ENCODE results near the gene PPP2R2D. TPM values are rescaled to one million over a fixed set of nuclear protein-coding genes. Genes with fewer than 3 reads are reported as not detected.

Gene PPP2R2D
- total RNA-seq, 1 experiment from 2014 or later: 33.2 TPM

GRCh38 chr10:131944976-131945695, 44.3 kb downstream of the PPP2R2D start:
- no peak for ATAC-seq
- Mint-ChIP-seq H3K36me3 (peaks cover 76% of the 10 kb centered on the region), H3K4me1 (no peaks in the 10 kb centered on the region), H3K4me3 (no peak overlapping the region), H3K9me3 (no peaks in the 10 kb centered on the region), H3K27me3 (ENCODE audit: low read depth) (no peaks in the 10 kb centered on the region), H3K27ac (no peak overlapping the region)
- ChIA-PET POLR2A (no interaction called here), CTCF (interaction anchor here (2.1 to 3.1 kb wide), 3 partner anchors 45 to 78 kb away, joined by 7 to 23 read pairs (median 16); partner anchors contain the start of gene PPP2R2D)
- DNase-seq (ENCODE audit: low spot score): no peak
- no peak for TF ChIP-seq PREB (CRISPR knock-in tag; IDR thresholded peaks at IDR 0.05; ENCODE audit: borderline replicate concordance)
- TF ChIP-seq SP1 (CRISPR knock-in tag; conservative IDR thresholded peaks at IDR 0.05): no peak
- TF ChIP-seq E2F4 (CRISPR knock-in tag; IDR thresholded peaks at IDR 0.05; ENCODE audit: borderline replicate concordance, low read depth): no peak
- TF ChIP-seq NFE2L1 (CRISPR knock-in tag; IDR thresholded peaks at IDR 0.05): no peak
- TF ChIP-seq ZNF263 (CRISPR knock-in tag; IDR thresholded peaks at IDR 0.05; ENCODE audit: low read depth): no peak
- TF ChIP-seq, protein P1, sequence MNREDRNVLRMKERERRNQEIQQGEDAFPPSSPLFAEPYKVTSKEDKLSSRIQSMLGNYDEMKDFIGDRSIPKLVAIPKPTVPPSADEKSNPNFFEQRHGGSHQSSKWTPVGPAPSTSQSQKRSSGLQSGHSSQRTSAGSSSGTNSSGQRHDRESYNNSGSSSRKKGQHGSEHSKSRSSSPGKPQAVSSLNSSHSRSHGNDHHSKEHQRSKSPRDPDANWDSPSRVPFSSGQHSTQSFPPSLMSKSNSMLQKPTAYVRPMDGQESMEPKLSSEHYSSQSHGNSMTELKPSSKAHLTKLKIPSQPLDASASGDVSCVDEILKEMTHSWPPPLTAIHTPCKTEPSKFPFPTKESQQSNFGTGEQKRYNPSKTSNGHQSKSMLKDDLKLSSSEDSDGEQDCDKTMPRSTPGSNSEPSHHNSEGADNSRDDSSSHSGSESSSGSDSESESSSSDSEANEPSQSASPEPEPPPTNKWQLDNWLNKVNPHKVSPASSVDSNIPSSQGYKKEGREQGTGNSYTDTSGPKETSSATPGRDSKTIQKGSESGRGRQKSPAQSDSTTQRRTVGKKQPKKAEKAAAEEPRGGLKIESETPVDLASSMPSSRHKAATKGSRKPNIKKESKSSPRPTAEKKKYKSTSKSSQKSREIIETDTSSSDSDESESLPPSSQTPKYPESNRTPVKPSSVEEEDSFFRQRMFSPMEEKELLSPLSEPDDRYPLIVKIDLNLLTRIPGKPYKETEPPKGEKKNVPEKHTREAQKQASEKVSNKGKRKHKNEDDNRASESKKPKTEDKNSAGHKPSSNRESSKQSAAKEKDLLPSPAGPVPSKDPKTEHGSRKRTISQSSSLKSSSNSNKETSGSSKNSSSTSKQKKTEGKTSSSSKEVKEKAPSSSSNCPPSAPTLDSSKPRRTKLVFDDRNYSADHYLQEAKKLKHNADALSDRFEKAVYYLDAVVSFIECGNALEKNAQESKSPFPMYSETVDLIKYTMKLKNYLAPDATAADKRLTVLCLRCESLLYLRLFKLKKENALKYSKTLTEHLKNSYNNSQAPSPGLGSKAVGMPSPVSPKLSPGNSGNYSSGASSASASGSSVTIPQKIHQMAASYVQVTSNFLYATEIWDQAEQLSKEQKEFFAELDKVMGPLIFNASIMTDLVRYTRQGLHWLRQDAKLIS (CRISPR knock-in tag; IDR thresholded peaks at IDR 0.05; ENCODE audit: borderline replicate concordance): no peak
- no peak for TF ChIP-seq ZNF121 (CRISPR knock-in tag; IDR thresholded peaks at IDR 0.05)
- no peak for TF ChIP-seq MXD4 (CRISPR knock-in tag; IDR thresholded peaks at IDR 0.05; ENCODE audit: borderline replicate concordance)
- no peak for TF ChIP-seq GRHL2 (CRISPR knock-in tag; IDR thresholded peaks at IDR 0.05; ENCODE audit: insufficient replicate concordance, severe bottlenecking)
- TF ChIP-seq SOX15 (CRISPR knock-in tag; IDR thresholded peaks at IDR 0.05): no peak
- TF ChIP-seq, protein P2, sequence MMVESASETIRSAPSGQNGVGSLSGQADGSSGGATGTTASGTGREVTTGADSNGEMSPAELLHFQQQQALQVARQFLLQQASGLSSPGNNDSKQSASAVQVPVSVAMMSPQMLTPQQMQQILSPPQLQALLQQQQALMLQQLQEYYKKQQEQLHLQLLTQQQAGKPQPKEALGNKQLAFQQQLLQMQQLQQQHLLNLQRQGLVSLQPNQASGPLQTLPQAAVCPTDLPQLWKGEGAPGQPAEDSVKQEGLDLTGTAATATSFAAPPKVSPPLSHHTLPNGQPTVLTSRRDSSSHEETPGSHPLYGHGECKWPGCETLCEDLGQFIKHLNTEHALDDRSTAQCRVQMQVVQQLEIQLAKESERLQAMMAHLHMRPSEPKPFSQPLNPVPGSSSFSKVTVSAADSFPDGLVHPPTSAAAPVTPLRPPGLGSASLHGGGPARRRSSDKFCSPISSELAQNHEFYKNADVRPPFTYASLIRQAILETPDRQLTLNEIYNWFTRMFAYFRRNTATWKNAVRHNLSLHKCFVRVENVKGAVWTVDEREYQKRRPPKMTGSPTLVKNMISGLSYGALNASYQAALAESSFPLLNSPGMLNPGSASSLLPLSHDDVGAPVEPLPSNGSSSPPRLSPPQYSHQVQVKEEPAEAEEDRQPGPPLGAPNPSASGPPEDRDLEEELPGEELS (CRISPR knock-in tag; IDR thresholded peaks at IDR 0.05): no peak
- TF ChIP-seq CDX4 (CRISPR knock-in tag; IDR thresholded peaks at IDR 0.05; ENCODE audit: borderline replicate concordance): no peak

DNA sequence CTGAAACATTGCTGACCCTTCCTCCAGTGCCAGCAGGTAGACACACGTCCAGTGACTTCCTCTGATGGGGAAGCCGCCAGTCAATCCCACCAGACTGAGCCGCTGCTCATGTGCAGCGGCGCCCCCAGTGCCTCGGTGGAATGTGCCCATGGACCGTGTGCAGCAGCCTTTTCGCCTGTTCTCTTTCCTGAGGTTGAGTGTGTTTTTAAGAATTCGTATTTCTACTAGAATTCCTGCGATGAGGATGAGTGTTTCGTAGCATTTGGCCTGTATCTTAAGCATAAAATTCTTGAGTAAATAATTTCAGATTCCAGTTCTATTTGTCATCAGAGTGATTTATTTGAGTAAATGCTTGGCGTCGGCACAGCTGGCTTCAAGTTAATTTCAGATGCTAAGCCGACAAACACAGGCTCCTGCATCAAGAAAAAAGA, 45.5 kb downstream of the PPP2R2D start:
- ChIA-PET CTCF (interaction anchor here (1.1 to 2.1 kb wide), 2 partner anchors 13 to 46 kb away, joined by 3 to 7 read pairs; partner anchors contain the start of gene PPP2R2D), POLR2A (no interaction called here)
- ATAC-seq (no peak), DNase-seq (ENCODE audit: low spot score) (no peak)
- no peaks in the 10 kb centered on the region for H3K27me3 Mint-ChIP-seq (ENCODE audit: low read depth)
- H3K9me3 Mint-ChIP-seq: 0 out of 2 replicates have a peak, but pooled peaks cover 3% of the 10 kb centered on the region
- H3K27ac Mint-ChIP-seq: no peak overlapping the region; the same call in 1 of the 2 replicates
- no peak for TF ChIP-seq TEAD1 (CRISPR knock-in tag; IDR thresholded peaks at IDR 0.05)
- TF ChIP-seq ZNF396 (CRISPR knock-in tag; IDR thresholded peaks at IDR 0.05; ENCODE audit: borderline replicate concordance): no peak
- TF ChIP-seq SMAD4 (CRISPR knock-in tag; IDR thresholded peaks at IDR 0.05): no peak
- no peak for TF ChIP-seq CREM (CRISPR knock-in tag; IDR thresholded peaks at IDR 0.05)
- TF ChIP-seq ELF4 (CRISPR knock-in tag; IDR thresholded peaks at IDR 0.05; ENCODE audit: low read depth): no peak
- TF ChIP-seq E2F5 (CRISPR knock-in tag; IDR thresholded peaks at IDR 0.05): no peak
- no peak for TF ChIP-seq TEAD4 (CRISPR knock-in tag; IDR thresholded peaks at IDR 0.05)
- TF ChIP-seq NFATC4 (CRISPR knock-in tag; IDR thresholded peaks at IDR 0.05): no peak
- TF ChIP-seq, protein P3, sequence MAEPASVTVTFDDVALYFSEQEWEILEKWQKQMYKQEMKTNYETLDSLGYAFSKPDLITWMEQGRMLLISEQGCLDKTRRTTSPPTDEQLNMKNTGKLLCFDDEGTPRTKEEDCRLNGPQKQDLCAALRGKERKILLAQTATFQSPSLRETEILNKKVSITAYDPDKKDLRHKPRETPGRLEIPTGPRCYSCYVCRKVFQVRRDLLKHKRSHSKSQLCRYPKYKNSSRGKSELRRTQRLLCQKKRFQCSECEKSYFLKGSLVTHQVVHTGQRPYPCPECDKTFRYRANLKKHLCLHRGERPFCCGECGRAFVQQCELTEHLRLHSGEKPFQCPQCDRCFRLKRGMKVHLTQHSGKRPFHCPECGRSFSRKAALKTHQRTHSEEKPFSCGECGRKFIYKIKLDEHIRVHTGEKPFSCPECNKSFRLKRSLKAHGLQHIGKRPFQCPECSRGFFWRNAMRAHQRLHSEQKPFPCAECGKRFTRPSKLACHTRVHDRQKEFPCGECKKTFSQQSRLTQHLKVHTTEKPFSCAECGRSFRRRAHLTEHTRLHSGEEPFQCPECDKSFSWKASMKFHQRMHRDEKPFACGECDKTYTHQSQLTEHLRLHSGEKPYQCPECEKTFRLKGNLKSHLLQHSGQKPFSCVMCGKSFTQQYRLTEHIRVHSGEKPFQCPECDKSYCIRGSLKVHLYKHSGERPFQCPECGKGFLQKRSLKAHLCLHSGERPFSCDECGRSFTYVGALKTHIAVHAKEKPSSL (CRISPR knock-in tag; conservative IDR thresholded peaks at IDR 0.05): no peak
- no peak for TF ChIP-seq ZBTB21 (CRISPR knock-in tag; IDR thresholded peaks at IDR 0.05; ENCODE audit: borderline replicate concordance)
- H3K4me1 Mint-ChIP-seq: no peaks in the 10 kb centered on the region
- H3K36me3 Mint-ChIP-seq: peaks cover 75% of the 10 kb centered on the region
- H3K4me3 Mint-ChIP-seq: no peak overlapping the region

Measured in WTC11 (cell line).